Measurements from ENCODE around the gene FAM162A.
A peak's percentile ranks its signal among the peaks of the same experiment; 100 is the strongest.
"Not testable (repeated sequence)": the region's sequence is repeated elsewhere in the genome, so short reads cannot be mapped to it uniquely, and the experiment has no call there.

FAM162A gene

DNA sequence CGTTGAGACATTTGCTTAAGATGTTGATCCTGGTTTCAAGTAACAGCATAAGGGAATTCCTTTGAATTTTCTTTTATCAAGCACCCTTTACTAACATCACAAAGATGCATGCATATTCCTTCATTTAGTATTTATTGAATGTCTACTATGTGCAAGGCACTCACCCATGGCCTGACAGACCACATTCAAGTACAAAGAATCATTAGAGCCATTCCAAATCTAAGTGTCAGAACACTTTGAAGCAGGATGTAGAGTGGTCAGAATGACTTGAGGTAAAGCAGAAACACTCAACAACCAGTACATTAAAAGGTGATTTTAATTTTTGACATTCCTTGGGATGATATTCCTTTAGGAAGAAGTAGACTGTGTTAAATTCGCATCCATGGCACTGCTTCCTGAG is 37.9 kb downstream of the FAM162A start:
- DNase-seq, result no peak

DNA sequence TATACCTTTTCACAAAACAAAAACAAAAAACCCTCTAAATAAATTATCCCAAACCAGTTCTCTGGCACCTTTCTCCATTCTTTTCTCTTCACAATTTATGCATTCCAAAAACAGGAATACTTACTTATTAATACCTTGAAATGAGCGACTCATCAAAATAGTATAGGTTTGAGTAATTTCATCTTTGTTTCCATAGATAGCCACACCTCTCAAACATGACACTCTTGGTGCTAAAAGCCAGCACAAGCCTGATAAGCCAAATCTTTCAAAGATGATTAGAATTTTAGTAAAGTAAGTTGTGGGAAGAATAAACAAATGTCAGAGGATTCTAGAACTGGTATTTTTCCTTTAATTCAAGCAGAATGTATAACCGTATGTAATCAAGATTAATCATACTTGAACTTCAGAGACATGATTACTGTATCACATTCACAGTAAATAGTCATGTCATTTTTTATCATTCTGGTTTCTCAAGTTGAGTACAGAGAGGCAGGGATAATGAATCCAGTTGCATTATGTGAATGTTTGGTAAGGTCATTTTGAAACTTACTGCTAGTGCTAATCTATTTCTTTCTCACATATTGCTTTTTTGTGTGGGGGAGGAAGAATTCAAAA is 44.0 kb downstream of the FAM162A start:
- DNase-seq, result no peak

DNA sequence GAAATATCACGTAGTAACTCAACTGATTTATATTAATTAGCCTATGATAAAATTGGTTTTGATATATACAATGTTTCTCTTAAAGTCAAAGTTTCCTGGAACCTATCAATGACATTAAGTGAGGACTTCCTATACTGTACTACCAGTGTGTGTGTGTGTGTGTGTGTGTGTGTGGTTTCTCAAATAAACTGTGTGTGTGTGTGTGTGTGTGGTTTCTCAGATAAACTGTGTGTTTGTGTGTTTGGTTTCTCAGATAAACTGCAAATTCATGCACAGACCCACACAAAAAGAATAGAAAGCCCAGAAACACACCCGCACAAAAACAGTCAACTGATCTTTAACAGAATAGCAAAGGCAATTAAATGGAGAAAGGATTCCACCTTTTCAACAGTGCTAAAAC is 46.4 kb downstream of the FAM162A start:
- DNase-seq, result no peak

DNA sequence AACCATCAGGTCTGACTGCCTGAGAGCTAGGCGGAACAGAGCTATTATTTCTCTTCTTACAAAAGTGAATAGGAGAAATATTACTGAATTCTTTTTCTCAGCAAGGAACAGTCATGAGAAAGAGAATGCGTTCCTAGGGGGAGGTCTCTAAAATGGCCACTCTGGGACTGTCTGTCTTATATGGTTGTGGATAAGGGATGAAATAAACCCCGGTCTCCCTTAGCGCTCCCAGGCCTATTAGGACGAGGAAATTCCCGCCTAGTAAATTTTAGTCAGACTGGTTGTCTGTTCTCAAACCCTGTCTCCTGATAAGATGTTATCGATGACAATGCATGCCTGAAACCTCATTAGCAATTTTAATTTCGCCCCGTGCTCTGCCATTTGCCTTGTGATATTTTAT is 52.0 kb downstream of the FAM162A start:
- no peak for DNase-seq

DNA sequence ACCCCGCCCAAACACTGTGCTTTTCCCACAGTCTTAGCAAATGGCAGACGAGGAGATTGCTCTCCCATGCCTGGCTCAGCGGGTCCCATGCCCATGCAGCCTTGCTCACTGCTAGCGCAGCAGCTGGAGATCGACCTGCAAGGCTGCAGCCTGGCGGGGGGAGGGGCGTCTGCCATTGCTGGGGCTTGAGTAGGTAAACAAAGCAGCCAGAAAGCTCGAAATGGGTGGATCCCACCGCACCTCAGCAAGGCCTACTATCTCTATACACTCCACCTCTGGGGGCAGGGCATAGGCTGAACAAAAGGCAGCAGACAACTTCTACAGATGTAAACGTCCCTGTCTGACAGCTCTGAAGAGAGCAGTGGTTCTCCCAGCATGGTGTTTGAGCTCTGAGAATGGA is 59.1 kb downstream of the FAM162A start:
- DNase-seq, result no peak

DNA sequence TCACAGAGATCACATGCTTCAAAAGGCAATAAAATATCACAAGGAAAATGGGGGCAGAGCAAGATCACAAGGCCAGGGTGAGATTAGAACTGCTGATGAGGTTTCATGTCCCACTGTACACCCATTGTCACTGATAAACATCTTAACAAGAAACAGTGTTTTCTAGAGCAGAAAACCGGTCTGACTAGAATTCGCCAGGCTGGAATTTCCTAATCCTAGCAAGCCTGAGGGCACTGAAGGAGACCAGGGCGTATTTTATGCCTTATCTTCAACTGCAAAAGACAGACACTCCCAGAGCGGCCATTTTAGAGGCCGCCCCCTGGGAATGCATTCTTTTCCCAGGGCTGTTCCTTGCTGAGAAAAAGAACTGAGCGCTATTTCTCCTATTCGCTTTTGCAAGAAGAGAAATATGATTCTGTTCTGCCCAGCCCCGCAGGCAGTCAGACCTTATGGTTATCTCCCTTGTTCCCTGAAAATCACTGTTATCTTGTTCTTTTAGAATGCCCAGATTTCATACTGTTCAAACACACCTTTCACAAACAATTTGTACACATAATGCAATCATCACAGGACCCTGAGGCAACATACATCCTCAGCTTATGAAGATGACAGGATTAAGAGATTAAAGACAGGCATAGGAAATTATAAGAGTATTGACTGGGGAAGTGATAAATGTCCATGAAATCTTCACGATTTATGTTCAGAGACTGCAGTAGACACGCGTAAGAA is 59.9 kb downstream of the FAM162A start:
- DNase-seq, result not testable (repeated sequence)

DNA sequence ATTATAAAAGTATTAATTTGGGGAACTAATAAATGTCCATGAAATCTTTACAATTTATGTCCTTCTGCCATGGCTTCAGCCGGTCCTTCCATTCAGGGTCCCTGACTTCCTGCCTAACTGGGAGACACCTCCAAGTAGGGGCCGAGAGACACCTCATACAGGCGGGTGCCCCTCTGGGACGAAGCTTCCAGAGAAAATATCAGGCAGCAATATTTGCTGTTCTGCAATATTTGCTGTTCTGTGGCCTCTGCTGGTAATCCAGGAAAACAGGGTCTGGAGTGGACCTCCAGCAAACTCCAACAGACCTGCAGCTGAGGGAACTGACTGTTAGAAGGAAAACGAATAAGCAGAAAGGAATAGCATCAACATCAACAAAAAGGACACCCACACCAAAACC is 60.5 kb downstream of the FAM162A start:
- DNase-seq, result not testable (repeated sequence)

DNA sequence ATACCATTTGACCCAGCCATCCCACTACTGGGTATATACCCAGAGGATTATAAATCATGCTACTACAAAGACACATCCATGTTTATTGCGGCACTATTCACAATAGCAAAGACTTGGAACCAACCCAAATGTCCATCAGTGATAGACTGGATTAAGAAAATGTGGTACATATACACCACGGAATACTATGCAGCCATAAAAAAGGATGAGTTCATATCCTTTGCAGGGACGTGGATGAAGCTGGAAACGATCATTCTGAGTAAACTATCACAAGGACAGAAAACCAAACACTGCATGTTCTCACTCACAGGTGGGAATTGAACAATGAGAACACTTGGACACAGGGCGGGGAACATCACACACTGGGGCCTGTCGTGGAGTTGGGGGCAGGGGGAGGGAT is 64.2 kb downstream of the FAM162A start:
- DNase-seq, result not testable (repeated sequence)

DNA sequence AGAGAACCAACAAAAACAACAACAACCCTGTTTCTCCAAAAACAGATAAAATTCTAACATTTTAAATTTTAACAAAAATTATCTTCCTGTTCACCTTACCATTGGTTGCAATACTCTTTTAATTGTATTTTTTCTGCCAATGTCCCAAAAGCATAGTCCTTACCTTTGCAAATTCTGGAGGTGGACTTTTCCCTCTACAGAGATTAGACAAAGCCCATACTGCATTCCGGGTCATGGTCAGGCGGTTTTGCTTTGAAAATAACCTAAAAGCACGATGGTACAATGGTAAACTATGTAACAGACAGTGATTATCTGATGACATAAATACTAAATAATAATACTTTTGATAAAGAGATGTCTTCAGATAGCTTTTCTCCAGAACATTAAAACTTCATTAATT is 67.4 kb downstream of the FAM162A start:
- no peak for DNase-seq

DNA sequence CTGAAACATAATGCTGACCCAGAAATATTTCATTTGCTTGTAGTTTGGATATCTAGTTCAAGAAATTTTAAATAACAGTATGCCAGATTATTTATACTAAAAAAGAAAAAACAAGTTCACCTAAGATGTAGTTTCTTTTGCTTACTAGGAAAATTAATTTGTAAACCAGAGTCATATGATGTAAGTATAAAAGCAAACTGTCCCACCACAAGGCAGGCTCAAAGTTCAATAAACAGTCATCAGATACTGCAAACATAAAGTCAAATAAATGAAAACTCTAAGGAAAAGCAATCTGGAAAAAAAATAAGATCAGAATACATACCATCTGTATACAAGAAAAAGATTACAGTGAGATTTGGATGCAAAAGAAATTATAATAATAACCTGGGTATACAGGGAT is 72.1 kb downstream of the FAM162A start:
- DNase-seq, result no peak

DNA sequence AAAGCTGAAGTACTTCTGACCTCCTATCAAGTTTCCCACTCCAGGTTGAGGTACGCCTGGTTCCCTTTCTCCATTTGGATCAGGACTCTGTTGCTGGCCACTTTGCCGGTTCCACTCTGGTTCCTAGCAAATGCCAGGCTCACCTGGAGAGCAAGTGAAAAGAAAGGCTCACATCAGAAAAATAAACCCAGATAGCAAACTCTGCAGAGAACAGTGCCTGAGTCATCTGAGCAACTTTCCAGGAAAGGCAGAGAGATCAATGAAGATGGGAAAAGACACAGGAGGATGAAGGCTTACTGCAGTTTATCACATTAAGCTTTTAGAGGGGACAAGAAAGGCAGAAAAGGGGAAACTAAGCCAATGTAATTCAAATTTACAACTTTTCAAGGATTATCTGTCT is 73.7 kb downstream of the FAM162A start:
- DNase-seq, result no peak

DNA sequence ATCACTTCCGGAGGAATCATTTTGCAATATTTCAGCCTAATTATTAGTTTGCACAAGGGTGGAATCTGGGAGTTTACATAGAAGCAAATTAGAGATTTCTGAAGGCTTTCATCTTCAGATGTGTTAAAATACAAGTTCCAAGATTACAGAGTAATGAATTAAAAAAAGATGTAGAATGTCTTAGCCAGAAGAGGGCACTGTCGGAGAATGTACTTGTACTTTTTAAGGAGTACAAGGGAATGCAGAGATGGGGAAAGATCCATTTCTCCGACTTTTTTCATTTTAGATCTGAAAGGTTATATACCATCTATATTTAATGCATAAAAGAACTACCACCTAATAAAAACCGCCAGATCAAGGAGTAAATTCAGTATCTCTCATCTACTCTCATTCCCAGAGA is 75.0 kb downstream of the FAM162A start:
- peak in 1 of 2 donors; percentile 2 for DNase-seq

DNA sequence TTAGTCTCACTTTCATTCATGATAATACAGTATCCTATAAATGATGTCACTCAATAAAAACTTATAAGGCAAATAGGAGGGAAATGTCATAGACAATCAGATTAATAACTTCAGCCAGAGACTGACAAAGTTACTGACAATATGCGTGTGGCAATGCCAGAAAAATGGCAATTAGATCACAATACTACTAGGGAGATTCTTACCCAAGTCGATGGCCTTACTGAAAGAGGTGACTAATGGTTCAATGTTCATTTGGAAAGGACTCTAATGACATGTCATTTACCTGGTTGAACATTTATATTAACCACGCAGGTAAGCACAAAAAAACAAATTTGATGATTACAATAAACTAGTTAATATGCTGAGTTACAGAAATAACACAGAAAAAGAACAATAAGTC is 77.8 kb downstream of the FAM162A start:
- DNase-seq, result no peak
